DMS153 treated with DMSO at 0.1 percent for 48 hours (cell line): ENCODE results near the gene FBXW12.

Experiments used
- DNase-seq: peaks from one replicate; lab custom pipeline; 2025; ENCODE audit not compliant: unreplicated experiment; lab: John Stamatoyannopoulos, UW

FBXW12 gene

DNA sequence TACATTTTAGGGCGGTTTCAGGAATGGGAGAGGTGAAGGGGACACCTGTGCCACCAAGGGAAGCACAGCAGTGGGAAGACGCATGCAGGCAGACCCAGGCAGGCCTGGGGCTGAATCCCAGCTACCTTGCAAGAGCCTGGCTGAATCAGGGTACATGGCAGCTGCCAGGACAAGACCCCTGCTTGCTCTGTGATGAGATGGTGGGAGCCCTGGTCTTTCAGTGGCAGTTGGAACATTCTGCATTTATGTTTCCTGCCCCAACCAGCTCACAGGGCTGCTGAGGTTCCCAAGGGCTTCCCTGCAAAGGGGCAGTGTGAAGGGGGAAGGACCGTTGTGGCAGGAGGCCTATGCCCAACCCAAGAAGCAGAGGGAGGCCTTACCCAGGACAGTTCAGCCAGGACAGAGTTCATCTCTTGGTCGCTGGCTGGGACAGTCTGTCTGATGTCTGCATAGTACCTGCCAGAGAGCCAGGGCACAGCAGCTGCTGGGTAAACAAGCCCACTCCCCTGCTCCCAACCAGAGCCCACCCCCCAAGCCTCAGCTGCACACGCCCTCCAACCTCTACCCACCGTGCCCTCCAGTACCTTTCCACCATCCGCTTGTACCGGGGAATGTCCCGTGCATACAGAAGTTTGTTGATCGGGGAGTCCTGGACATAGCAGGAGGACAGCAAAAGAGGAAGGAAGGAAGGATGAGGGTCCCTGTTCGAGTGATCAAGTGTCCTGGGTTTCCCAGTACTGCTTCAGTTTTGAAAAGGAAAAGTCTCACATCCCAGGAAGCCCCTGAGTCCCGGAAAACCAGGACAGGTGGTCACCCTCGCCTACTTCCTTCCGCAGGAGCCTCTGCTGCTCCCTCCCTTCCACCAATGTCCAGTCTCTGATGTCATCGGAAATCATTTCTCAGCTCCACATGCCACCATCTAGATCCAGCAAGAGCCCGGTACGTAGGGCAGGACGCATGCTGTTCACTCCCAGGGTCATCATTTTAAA lies 34.7 kb downstream of the FBXW12 start:
- no peak for DNase-seq

DNA sequence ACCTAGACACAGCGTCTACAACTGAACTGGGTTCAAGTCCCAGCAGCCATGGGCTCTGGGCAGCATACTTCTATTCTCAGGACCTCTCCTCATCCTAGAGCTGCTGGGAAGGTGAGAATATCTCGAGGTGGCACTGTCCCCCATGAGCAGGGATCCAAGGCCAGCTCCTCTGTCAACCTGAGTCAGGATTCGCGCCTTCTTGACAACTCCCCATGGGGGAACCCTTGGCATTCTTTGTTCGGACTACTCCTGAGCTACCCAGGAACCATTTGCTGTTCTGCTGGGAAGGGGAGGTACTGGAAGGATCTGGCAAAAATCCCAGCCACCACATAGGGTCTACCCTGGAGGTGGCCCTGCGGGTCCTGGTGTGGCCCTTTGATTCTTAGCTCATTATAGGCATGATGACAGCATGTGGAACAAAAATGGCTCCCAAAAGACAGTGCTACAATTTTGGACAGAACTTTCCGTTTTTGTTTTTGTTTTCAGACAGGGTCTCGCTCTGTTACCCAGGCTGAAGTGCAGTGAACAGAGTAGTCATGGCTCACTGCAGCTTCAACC lies 35.6 kb downstream of the FBXW12 start:
- no peak for DNase-seq

DNA sequence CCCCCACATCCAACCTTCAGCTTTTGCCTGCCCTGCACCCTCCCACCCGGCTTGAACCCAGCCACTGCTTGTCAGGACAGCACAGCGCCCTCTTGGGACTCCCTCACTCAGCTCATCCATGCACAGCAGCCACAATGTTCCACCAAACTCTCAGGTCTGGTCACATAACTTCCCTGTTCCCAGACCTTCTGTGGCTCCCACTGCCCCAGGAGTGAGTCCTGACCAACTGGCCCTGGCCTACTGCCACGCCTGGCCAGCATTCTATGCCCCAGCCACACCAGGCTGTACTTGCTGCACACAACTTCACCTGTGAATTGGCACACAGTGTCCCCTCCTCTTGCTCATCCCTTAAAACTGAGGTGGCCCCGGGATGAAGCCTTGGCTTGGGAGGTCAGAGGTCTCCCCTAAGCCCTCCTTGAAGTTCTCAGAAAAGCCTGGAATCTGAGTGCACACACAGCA lies 36.8 kb downstream of the FBXW12 start:
- no peak for DNase-seq

DNA sequence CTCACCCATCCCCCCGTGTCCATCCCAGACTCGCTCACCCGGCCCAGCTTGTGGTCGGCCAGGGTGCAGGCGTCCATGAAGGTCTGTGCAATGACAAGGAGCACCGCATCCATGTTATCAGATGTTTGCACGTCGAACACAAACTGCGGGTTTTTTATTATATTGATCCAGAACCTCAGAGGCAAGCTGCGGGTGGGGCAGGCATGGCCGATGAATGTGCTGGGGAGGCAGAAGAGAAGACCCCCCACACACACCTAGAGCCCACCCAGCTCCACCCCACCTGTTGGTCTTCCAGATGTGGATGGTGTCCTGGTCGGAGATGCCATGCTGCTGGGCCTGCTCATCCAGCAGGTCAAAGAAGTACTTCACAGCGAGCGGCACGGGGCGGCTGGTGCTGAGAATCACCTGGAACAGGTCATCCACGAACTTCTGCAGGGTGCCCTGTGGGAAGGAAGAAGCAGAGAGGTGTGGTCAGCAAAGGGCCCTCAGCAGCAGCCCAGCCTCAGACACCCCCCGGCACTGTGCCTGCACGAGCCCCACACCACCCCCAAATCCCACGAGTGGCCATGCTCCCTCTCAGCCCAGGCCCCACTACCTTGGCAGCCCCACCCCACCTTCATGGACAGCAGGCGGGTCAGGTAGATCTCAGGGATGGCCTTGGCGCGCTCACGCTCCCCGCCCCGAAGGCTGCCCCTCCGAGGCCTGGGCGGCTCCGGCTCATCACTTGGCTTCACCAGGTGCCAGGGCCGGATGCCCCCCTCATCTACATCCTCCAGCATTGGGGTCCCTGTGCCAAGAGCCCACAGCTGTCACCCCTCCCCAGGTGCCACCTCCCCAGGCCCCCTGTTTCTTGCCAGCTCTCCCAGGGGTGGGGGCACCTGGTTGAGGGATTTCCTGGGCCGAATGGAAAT lies 37.5 kb downstream of the FBXW12 start:
- DNase-seq: no peak

DNA sequence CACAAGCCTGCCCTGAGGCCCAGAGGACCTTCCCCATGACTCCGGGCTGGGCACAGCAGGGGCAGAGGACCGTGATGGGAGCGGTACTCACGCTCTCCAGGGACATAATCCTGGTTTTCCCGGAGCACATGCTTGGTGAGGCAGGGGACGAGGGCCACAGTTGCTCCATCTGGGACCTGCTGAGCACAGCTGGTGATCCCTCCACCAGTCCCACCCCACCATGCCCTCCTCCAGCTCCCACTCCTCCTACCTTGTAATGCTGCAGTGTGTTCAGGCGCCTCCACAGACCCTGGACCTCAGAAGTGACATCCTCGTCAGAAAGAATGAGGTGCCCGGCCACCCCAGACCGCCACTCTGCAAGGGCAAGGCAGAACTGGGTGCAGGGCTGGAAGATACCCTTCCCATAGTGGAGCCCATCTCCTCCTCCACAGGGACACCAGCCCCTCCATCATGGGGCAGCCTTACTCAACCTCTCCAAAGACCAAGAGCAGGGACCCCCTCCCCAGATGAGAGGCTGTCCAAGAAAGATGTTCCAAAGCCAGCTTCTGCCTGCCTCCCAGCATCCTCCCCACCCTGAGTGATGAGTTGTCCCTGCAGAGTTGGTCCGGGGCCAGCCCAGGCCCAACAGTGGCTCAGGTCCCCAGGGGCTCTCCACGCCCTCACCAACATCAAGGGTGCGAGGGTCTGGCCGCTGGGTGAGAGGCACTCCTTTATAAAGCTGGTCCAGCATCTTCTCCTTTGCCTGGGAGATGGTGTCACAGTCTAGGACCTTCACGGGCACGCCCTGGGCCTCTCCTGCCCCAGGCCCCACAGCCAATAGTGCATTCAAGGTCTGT lies 38.4 kb downstream of the FBXW12 start:
- no peak for DNase-seq

DNA sequence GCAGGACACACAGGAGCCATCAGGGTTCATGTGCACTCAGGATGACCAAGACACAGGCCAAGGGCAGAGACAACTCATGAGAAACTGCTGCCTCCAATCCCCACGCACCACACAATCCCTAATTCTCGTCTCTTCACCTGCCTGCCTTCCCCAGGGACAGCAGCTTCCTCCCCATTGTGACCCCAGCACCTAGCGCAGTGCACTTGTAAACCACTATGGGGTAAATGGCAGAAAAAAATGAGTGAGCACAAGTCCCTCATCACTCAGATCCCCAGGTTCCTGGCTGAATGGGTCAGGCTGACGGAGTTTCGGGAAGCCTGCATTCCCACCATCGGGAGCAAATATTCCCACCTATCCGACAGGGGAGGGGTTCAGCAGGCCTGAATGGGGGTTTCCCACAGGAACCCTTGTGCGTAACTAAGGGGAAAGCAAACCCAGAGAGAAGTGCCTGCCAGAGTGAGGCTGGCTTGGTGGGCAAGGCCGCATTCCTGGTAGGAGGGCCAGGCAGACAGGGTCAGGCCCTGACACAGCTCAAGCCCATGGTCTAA lies 39.1 kb downstream of the FBXW12 start:
- DNase-seq: no peak

DNA sequence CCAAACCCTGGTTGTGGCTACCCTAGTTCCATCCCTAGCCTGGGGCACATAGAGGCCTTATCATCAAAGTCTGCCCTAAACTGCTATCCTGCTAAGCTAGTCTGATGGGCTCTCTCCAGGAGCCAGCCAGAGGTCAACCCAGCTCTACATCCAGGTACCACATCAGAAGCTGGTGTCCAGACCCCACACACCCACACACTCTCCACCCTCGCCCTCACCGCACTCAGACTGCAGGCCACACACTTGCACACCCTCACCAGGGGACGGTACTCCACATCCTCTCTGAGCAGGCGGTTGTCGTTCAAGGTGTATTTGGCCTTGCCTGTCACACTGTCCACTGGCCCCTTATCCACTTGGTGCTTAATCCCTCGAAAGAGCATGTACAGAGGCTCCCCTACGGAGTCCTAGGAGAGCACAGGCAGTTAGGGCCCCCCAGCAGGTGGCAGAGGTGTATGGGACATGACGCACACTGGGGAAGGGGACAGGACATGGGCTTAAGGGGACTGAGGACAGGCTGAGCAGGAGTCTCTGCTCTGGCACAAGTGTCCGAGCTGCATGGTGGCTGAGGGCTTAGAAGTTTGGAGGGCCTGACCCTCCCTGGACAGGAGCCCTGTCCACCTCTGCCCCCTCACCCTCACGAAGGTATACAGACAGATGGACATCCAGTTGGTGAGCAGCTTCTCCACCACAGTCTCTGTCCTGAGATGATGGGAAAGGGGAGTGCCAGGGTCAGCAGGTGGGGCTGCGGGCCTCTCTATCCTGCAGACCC lies 39.8 kb downstream of the FBXW12 start:
- no peak for DNase-seq

DNA sequence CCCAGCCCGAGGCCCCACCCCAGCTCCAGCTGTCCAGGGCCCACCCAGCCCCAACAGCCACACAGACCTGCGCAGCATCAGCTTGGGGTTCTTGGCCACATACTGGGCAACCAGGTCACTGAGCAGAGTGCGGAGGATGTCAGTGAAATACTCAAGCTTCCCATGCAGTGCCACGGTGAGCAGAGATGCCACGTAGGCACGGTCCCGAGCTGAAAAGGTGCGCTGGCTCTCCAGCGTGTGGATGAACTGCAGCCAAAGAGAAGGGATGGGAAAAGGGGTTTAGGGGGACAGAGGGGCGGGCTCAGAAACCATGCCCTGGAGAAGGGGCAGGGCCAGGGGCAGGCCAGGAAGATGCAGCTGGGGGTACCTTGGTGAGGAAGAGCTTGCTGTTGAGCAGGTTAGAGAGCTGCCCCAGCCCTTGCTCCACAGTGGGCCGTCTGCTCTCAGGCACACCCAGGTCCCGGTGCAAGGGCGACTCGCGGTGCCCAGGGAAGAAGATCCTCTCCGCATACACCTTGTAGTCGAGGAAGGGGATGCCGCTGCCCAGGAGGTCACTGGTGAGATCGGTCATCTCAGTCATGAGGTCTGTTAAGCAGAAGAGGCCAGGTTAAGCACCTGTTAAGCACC lies 40.5 kb downstream of the FBXW12 start:
- no peak for DNase-seq

DNA sequence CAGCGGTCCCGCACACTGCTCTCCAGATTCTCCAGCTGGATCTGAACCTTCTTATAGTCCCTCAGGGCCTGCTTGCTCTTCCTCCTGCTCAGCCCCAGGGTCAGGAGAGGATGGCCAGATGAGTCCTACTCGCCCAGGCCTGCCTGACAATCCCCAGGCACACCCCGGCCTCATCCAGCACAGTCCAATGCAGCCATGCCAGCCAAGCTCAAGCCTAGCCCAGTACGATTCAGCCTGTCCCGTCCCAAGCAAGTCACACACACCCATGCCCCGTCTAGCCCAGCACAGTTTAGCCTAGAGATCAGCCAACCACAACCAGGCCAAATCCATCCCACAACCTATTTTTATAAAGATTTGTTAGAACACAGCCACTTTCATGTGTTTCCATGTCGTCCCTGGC lies 41.1 kb downstream of the FBXW12 start:
- no peak for DNase-seq

DNA sequence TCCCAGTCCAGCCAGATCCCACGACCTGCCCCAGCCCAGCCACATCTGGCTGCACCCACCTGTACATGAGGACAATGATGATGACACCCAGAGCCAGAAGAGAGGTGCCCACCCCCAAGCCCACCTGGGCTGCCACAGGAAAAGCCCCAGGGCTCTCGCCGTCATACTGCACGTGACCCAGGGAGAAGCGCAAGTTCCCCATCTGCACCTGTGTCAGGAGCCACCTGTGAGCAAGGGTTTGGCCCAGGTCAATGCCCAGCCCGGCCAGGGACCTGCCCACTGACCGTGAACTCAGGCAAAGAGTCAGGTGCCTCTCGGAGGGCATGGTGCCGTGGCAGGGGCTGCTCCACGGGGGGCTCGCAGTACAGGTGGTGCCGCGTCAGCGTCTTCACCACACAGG lies 41.6 kb downstream of the FBXW12 start:
- DNase-seq: no peak

DNA sequence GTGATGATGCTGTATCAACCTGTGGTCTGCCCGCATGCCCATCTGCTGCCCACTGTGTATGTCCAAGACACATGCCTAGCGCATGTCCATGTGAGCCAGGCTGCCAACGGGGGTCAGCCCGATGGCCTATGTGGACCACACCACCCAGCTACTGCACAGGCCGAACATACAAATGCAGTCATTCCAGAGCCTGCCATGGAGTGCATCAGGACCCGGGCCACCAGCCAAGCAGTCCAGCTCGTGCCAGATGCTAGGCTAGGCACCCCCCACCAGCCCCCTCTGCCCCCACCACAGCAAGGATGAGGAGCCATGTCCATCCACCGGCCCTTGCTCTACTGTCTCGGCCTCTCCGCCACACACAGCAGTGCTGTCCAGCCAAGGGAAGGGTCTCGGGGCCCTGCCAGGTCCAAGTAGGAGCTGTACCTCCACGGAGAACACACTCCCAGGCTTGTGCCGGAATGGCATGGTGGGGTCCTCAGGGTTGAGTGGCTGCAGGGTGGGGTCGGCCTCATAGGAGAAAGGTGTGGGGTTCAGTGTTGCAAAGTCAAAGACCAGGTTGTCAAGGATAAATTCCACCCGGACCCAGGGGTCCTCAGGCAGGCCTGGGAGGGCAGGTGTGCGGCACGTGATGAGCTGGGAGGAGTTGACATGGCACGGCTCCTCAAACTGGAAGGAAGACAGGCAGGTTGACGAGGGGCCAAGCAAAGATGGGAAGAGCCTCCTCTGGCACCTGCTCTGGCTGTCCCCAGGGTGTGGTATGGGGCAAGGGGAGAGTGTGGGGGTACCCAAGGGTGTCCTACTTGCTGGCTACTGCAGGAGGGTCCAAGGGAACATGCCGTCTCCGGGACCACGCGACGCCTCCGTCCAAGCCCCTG lies 42.6 kb downstream of the FBXW12 start:
- no peak for DNase-seq

DNA sequence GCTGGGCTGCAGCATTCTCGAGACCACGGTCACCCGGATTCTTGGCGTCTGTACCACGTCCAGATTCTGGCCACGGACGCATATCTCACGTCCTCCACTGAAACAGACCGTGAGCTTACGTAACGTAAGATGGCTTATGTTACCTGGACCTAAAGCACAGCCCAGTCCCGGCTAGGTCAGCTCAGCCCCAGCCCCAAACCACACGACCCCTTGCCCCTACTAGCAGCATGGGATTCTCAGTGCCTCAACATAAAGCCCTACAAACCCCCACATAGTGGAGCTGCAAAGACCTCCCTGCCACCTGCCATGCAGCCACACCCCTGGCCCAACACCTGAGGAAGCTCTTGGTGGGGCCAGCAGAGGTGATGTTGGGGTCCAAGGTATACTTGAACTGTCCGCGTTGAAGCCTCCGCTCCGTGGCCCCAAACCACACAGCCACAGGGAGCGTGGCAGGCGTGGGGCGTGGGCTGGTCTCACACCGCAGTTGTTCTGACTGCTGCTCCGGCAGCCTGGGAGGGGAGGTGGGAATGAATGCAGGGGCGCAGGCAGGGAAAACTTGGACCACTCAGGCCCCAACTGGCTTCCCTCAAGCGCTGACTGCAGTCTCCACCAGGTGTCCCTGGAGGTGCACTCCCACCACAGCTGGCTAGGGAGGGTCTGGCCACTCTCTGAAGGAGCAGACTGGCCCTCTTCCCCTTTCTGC lies 43.4 kb downstream of the FBXW12 start:
- no peak for DNase-seq

DNA sequence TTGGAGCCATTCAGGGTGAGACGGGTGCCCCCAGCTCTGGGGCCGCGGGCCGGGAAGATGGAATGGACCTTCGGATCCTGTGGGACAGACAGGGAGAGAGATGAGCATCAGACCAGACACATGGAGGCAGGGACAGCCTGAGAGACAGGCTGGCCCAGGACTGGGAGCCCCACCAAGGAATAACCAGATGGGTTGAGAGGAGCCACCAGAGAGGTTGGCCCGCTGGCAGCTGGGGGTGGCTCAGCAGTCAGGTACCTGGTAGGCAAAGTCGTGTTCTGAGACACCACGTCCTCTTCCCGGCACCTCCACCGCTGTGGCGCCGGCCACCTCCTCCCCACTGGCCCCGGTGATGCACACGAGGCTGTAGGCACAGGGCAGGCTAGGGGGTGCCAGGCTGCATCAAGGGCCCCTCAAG lies 44.1 kb downstream of the FBXW12 start:
- no peak for DNase-seq

DNA sequence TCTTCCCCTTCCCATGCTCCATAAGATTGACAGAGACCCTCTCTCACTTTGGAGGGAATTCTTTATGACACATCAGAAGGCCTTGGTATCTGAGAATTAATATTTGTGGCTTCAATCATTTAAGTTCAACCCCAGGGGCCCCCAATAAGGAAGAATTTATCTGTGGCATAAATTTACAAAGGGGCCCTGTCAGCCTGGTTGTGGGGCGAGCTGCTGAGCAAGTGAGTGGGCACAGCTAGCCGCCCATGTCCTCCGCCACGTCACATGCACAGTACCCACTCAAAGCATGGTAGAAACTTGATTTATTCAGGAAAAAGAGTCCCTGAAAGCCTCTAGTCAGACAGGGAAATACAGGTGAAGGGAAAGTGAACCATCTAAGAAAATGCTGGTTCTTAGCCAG lies 44.5 kb downstream of the FBXW12 start:
- no peak for DNase-seq

DNA sequence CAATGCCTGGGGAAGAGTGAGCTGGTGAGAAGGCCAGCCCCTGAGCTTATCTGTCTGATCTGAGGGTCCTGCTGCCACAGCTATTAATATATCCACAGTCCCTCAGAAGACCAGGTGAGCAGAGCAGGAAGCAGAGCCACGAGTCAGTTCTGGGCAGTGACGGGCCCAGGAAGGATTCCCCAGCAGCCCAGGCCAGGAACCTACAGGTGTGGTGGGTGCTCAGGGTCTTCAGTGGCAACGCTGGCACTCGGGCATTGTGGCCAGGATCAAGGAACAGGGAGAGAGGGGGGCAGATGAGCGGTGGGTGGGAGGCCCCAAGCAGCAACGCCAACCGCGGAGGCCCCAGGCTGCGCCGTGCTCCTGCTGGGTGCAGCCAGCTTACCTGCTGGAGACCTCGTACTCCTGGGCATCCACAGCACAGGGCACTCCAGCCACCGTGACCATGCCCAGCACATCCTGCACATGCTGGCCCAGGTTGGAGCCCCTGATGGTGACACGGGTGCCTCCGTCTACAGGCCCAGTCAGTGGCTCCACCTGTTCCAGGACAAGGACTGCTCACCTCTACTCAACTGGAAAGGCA lies 45.6 kb downstream of the FBXW12 start:
- DNase-seq: no peak

DNA sequence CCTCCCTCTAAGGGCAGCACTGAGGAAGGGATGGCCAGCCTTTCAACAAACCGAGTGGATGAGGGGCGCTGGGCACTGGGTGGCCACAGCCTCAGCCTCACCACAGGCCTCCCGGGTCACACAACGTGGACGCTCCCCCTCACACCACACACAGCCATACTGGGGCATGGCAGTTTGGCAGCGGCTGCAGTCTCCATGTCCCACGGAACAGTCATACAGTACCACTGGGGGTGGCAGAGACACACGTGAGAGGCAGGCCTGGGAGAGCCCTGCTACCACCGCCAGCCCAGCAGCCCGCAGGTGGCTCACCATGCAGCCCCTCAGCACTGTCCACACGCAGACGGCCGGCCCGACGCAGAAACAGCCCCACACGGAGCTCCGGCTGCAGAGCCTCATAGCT lies 46.1 kb downstream of the FBXW12 start:
- no peak for DNase-seq

DNA sequence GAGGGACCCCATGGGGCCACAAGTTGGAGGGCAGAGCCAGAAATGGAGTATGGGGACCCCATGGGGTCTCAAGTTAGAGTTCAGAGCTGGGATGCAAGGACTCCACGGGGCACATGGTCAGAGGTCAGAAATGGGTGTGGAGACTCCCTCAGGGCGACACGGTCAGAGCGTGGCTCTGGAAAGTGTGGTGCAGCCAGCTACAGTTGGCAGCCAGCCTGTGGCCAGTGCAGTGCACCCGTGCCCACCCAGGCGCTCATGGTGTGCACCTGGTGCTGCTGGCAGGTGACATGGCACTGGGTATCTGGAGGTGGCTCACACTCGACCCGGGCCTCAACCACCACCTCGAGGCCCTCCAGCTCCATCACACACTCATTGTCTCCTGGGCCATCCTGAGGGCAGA lies 46.6 kb downstream of the FBXW12 start:
- DNase-seq: no peak
